Measurements from ENCODE around the gene GPC4. TPM values are rescaled to one million over a fixed set of nuclear protein-coding genes. Genes with fewer than 3 reads are reported as not detected.

The GPC4 gene
- total and polyA plus RNA-seq, 9 of the 15 experiments (the other 6 are each of a cell fraction or from before 2014, with no cell fraction given), result 0.11 TPM; not detected in 8

DNA sequence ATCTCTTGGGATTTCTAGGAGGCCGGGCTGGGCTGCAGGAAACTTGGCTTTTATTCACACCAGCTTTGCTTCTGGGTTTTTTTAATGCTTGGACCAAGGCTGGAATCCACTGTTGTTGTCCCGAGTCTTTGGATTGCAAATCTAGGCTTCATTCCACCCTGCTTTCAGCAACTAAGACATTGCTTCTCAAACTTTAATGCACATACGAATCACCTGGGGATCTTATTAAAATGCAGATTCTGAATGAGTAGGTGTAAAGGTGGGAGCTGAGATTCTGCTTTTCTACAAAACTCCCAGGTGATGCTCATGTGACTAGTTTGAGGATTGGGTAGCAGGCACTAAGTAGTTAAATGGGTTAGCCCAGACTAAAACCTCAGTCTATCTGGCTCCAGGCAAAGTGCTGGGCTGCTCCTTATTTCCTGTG, 39.2 kb upstream of the GPC4 start:
- no peak for TF ChIP-seq ZKSCAN3 (CRISPR knock-in tag; IDR thresholded peaks at IDR 0.05)
- TF ChIP-seq SMARCC2 (IDR thresholded peaks at IDR 0.05; ENCODE audit: low read depth), result no peak
- TF ChIP-seq ETV5 (CRISPR knock-in tag; IDR thresholded peaks at IDR 0.05; ENCODE audit: low read depth), result no peak
- no peak for TF ChIP-seq TRIM28 (IDR thresholded peaks at IDR 0.05)
- TF ChIP-seq CBFA2T2 (conservative IDR thresholded peaks at IDR 0.05), result no peak
- TF ChIP-seq SIN3A (IDR thresholded peaks at IDR 0.05; ENCODE audit: borderline replicate concordance in 2 of 2, control insufficient read depth in 1 of 2, low read depth in 2 of 2, low read length in 2 of 2), result no peak
- TF ChIP-seq ZKSCAN1 (IDR thresholded peaks at IDR 0.05; ENCODE audit: low read depth, low read length), result no peak
- TF ChIP-seq NR2C2 (CRISPR knock-in tag; IDR thresholded peaks at IDR 0.05), result no peak
- no peak for TF ChIP-seq NR2C2 (tag; IDR thresholded peaks at IDR 0.05)
- TF ChIP-seq, protein P1, sequence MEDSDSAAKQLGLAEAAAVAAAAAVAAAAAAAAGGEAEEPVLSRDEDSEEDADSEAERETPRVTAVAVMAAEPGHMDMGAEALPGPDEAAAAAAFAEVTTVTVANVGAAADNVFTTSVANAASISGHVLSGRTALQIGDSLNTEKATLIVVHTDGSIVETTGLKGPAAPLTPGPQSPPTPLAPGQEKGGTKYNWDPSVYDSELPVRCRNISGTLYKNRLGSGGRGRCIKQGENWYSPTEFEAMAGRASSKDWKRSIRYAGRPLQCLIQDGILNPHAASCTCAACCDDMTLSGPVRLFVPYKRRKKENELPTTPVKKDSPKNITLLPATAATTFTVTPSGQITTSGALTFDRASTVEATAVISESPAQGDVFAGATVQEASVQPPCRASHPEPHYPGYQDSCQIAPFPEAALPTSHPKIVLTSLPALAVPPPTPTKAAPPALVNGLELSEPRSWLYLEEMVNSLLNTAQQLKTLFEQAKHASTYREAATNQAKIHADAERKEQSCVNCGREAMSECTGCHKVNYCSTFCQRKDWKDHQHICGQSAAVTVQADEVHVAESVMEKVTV (CRISPR knock-in tag; IDR thresholded peaks at IDR 0.05), result no peak
- TF ChIP-seq NR3C1 (CRISPR knock-in tag; IDR thresholded peaks at IDR 0.05), result no peak
- TF ChIP-seq ZNF699 (CRISPR knock-in tag; IDR thresholded peaks at IDR 0.05; ENCODE audit: insufficient replicate concordance), result no peak
- TF ChIP-seq ZNF707 (CRISPR knock-in tag; conservative IDR thresholded peaks at IDR 0.05), result no peak
- no peak for TF ChIP-seq GATAD2A (IDR thresholded peaks at IDR 0.05)
- no peak for TF ChIP-seq RFX1 (IDR thresholded peaks at IDR 0.05)
- no peak for FAIRE-seq

More for the DNA sequence above, 39.2 kb upstream of the GPC4 start:
- H3K27ac ChIP-seq (ENCODE audit: extremely low read depth, low read depth, low read length), result no peak overlapping the region
- H4K20me1 ChIP-seq (replicated peaks; ENCODE audit: control insufficient read depth, insufficient read depth, low read length), result no peaks in the 10 kb centered on the region
- no peaks in the 10 kb centered on the region for H3K9me1 ChIP-seq (ENCODE audit: control insufficient read depth, insufficient read depth, low read length)
- no peak overlapping the region for H2AFZ ChIP-seq (ENCODE audit: low read depth, low read length)
- H3K9me3 ChIP-seq (replicated peaks; ENCODE audit: control insufficient read depth, insufficient read depth, low read depth, low read length), result no peaks in the 10 kb centered on the region
- no peak overlapping the region for H3K9ac ChIP-seq (ENCODE audit: insufficient read depth in 1 of 2, low read depth in 2 of 2, low read length in 2 of 2)
- BruUV-seq (replicated peaks), result no TSS peak
- H3K27me3 ChIP-seq (ENCODE audit: control insufficient read depth in 2 of 2, insufficient read depth in 2 of 2, low read length in 2 of 2), result no peaks in the 10 kb centered on the region
- H3K4me2 ChIP-seq (ENCODE audit: insufficient read depth, low read length), result no peak overlapping the region
- in situ Hi-C loops (cut with MboI), result no loop called here
- WGBS (ENCODE audit: insufficient coverage, low coverage, missing lambda C conversion rate), result 0% methylated on average over 2 of the region's 3 CpGs
- no peak for DNase-seq (ENCODE audit: extremely low read depth in 1 of 4, low spot score in 3 of 4)
- no peaks in the 10 kb centered on the region for H3K36me3 ChIP-seq (ENCODE audit: control insufficient read depth, insufficient read depth, low read length)
- CTCF ChIA-PET (ENCODE audit: low intra/inter-chr PET ratio), result no interaction called here
- no peaks in the 10 kb centered on the region for H3K79me2 ChIP-seq (ENCODE audit: control insufficient read depth, insufficient read depth, low read length)
- POLR2A ChIA-PET, result no interaction called here
- no peak overlapping the region for H3K4me3 ChIP-seq
- no peak for ATAC-seq
- intact Hi-C loops (cut with micrococcal nuclease), result no loop called here
- H3K4me1 ChIP-seq (replicated peaks in 1 of 2; ENCODE audit: control insufficient read depth in 2 of 2, insufficient read depth in 2 of 2, low read length in 2 of 2), result no peaks in the 10 kb centered on the region

All from K562 (cell line).